Right lobe of liver (tissue), 6 donors: ENCODE measurements around the gene NLRP13. TPM values are rescaled to one million over a fixed set of nuclear protein-coding genes. Genes with fewer than 3 reads are reported as not detected.

Experiments used
- ATAC-seq, 4 donors: fragments of 200-7000 bp; cut with Tn5 transposase; one replicate each; pipeline ENCODE4 v1.9.1; 2020; ENCODE audit warnings: mild to moderate bottlenecking in 4 of 4, moderate library complexity in 4 of 4
- DNase-seq, 3 donors: peaks; one replicate each; pipeline ENCODE4 v3.0.0-alpha.2; 2020
- H3K27ac ChIP-seq, 3 donors: fragments of 200-600 bp; one replicate each; pipeline ENCODE4 v1.8.0; 2022
- H3K27me3 ChIP-seq, 2 donors: fragments of 200-600 bp; one replicate each; pipeline ENCODE4 v1.8.0; 2022
- H3K36me3 ChIP-seq, 4 donors: fragments of 200-600 bp; sonication (generic) in 1 of 4; one replicate each; pipeline versions ENCODE4 v1.5.1 to v1.8.0; 2017 to 2022; ENCODE audit warnings: control low read depth in 1 of 4
- H3K4me1 ChIP-seq, 4 donors: fragments of 200-600 bp; sonication (generic) in 1 of 4; one replicate each; pipeline versions ENCODE4 v1.5.1 to v1.8.0; 2017 to 2022; ENCODE audit warnings: control low read depth in 1 of 4
- H3K4me3 ChIP-seq, 3 donors: fragments of 200-600 bp; one replicate each; pipeline ENCODE4 v1.8.0; 2022
- H3K9me3 ChIP-seq, 4 donors: fragments of 200-600 bp; sonication (generic) in 1 of 4; one replicate each; pipeline versions ENCODE4 v1.5.1 to v1.8.0; 2017 to 2022; ENCODE audit warnings: control low read depth in 1 of 4
- POLR2A ChIP-seq: fragments of 450-650 bp; IDR thresholded peaks from one replicate; pipeline ENCODE4 v1.6.1; 2017; ENCODE audit warnings: antibody characterized with exemption, mild to moderate bottlenecking
- whole genome bisulfite sequencing: methylation state at CpG from one replicate; pipeline ENCODE4 v1.1.6; 2018; ENCODE audit warnings: low coverage, low lambda C conversion rate; ENCODE audit not compliant: insufficient coverage; ENCODE audit errors: missing lambda C conversion rate; 5-methylcytosine and 5-hydroxymethylcytosine counted together
- intact Hi-C, 2 donors: fragments of 100-400 bp; cut with DNase I; formaldehyde crosslinking; loops; one replicate each; pipeline versions ENCODE4 v1.11.2 to v1.14.1; 2022
- total RNA-seq, 6 experiments: library from RNA; depleted of rRNA in 2 of 6; stranded (reverse); fragments of >200 nt in 2 of 6; fragmentation: NEBNext Ultra II Directional in 3 of 6; extraction: Animal tissue kit (Norgen Biotek cat#: 25700) in 3 of 6; gene quantifications; one replicate each; pipeline versions ENCODE4 v1.1.0 to v1.2.4, GENCODE V29; 2016 to 2023
- TF ChIP-seq, protein P1 (sequence below), 4 donors: fragments of 200-600 bp in 3 of 4; fragments of 450-650 bp in 1 of 4; IDR thresholded peaks; one replicate each; pipeline versions ENCODE4 v1.5.1 to v1.8.0; 2016 to 2022; ENCODE audit warnings: antibody characterized with exemption in 4 of 4, mild to moderate bottlenecking in 2 of 4
- donor health status: DM: no; HTN: yes; CAD: no.
- donor health status: DM: no; HTN: no; CAD: no.
- donor health status: DM: no; HTN: no; CAD: no.
- donor health status: DM: no; HTN: yes; CAD: no.
- donor health status: DM: no; HTN: yes; CAD: no.

Gene NLRP13
- total RNA-seq, 6 experiments from 2014 or later, result not detected

DNA sequence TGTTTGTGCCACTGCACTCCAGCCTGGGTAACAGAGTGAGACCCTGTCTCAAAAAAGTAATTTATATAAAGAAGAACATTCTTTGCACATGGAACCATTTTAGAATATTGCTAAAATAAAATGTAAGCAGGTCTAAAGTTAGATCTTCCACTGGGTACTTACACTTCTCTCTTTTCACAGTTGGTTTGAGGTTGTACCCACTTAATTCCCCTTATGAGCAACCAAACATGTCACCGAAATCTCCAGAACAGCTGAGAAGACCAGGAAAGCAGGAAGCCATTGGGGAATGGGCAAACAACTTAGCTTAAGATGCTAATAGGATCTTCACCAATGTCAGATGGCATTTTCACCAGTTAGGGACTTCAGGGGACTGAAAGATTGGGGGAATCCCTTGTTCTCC lies 77.0 kb downstream of the NLRP13 start:
- ATAC-seq (no peak), DNase-seq (no peak)
- Histone ChIP-seq H3K36me3 (no peaks in the 10 kb centered on the region), H3K27ac (no peak overlapping the region), H3K9me3 (no peaks in the 10 kb centered on the region), H3K4me3 (no peak overlapping the region), H3K4me1 (no peaks in the 10 kb centered on the region), H3K27me3 (no peaks in the 10 kb centered on the region)
- TF ChIP-seq, protein P1, sequence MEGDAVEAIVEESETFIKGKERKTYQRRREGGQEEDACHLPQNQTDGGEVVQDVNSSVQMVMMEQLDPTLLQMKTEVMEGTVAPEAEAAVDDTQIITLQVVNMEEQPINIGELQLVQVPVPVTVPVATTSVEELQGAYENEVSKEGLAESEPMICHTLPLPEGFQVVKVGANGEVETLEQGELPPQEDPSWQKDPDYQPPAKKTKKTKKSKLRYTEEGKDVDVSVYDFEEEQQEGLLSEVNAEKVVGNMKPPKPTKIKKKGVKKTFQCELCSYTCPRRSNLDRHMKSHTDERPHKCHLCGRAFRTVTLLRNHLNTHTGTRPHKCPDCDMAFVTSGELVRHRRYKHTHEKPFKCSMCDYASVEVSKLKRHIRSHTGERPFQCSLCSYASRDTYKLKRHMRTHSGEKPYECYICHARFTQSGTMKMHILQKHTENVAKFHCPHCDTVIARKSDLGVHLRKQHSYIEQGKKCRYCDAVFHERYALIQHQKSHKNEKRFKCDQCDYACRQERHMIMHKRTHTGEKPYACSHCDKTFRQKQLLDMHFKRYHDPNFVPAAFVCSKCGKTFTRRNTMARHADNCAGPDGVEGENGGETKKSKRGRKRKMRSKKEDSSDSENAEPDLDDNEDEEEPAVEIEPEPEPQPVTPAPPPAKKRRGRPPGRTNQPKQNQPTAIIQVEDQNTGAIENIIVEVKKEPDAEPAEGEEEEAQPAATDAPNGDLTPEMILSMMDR (IDR thresholded peaks at IDR 0.05), result no peak
- no peak for TF ChIP-seq POLR2A
- WGBS, result 31% methylated on average over 1 of the region's 1 CpG
- intact Hi-C loops, result no loop called here

Other genes starting within 250 kb of the NLRP13 start
- not detected for gene NLRP9, start 193.9 kb downstream of the NLRP13 start, total RNA-seq
- under 1 TPM in 4 of 6 experiments, not detected in 2; 0.31 to 0.99 (median 0.39) TPM for gene RFPL4A, start 173.2 kb downstream of the NLRP13 start, total RNA-seq
- gene RFPL4AL1, start 163.2 kb downstream of the NLRP13 start, total RNA-seq, result under 1 TPM in 2 of 6 experiments, not detected in 4; 0.57 to 0.79 TPM
- gene NLRP11, start 100.3 kb downstream of the NLRP13 start, total RNA-seq, result under 1 TPM; 0.22 to 0.92 (median 0.25) TPM
- gene NLRP4, start 95.8 kb downstream of the NLRP13 start, total RNA-seq, result not detected
- not detected for gene NLRP8, start 15.5 kb upstream of the NLRP13 start, total RNA-seq
- gene NLRP5, start 54.4 kb upstream of the NLRP13 start, total RNA-seq, result not detected
- gene ZNF787, start 189.0 kb upstream of the NLRP13 start, total RNA-seq, result 10 to 100 TPM; 15.8 to 26.0 (median 22.5) TPM
- gene ZNF444, start 209.0 kb upstream of the NLRP13 start, total RNA-seq, result 10 to 100 TPM; 23.2 to 38.4 (median 30.8) TPM
- gene GALP, start 243.7 kb upstream of the NLRP13 start, total RNA-seq, result under 1 TPM in 2 of 6 experiments, not detected in 4; 0.42 to 0.46 TPM